H1 (cell line): ENCODE data around the gene ASAP2.

ENCODE experiments used
- CTCF ChIP-seq, 3 experiments: IDR thresholded peaks; 1 replicate in 2 of 3; 2 replicates in 1 of 3; pipeline versions ENCODE4 v1.5.1 to v1.6.1; 2011; ENCODE audit warnings: low read length in 3 of 3, mild to moderate bottlenecking in 3 of 3, inconsistent platforms in 2 of 3, low read depth in 1 of 3, moderate library complexity in 1 of 3; ENCODE audit not compliant: insufficient read depth in 1 of 3; ENCODE audit errors: control extremely low read depth in 1 of 3
- KDM1A ChIP-seq: fragments of 200-600, 300-600 bp; sonication (generic); IDR thresholded peaks from 2 replicates; pipeline ENCODE4 v1.7.1; 2016; ENCODE audit warnings: mild to moderate bottlenecking, low read length, borderline replicate concordance
- POLR2A ChIP-seq, 2 experiments: IDR thresholded peaks; 1 replicate in 1 of 2; 2 replicates in 1 of 2; pipeline ENCODE4 v1.6.1; 2011; ENCODE audit warnings: low read depth in 2 of 2, low read length in 2 of 2, mild to moderate bottlenecking in 2 of 2; ENCODE audit errors: control extremely low read depth in 1 of 2
- SP1 ChIP-seq: IDR thresholded peaks from 2 replicates; pipeline ENCODE4 v1.6.1; 2011; ENCODE audit warnings: low read depth, low read length
- SUZ12 ChIP-seq: fragments of 200-600 bp; sonication (generic); IDR thresholded peaks from 2 replicates; pipeline ENCODE4 v1.6.1; 2012; ENCODE audit warnings: mild to moderate bottlenecking, inconsistent platforms, low read length, moderate library complexity, mixed read lengths
- TAF1 ChIP-seq: IDR thresholded peaks from 2 replicates; pipeline ENCODE4 v1.6.1; 2011; ENCODE audit warnings: mild to moderate bottlenecking, low read depth, low read length
- TEAD4 ChIP-seq: IDR thresholded peaks from 2 replicates; pipeline ENCODE4 v1.6.1; 2012; ENCODE audit warnings: low read depth, low read length, inconsistent platforms, mixed read lengths
- YY1 ChIP-seq: IDR thresholded peaks from 2 replicates; pipeline ENCODE4 v1.6.1; 2011; ENCODE audit warnings: low read depth, mild to moderate bottlenecking, low read length

GRCh38 chr2:9315280-9315847 is 108.8 kb downstream of the ASAP2 start:
- no peak for TF ChIP-seq KDM1A
- TF ChIP-seq POLR2A (IDR thresholded peaks at IDR 0.05; ENCODE audit: control extremely low read depth in 1 of 2, low read depth in 2 of 2, low read length in 2 of 2): no peak
- no peak for TF ChIP-seq TEAD4
- TF ChIP-seq TAF1: no peak
- no peak for TF ChIP-seq CTCF (IDR thresholded peaks at IDR 0.05; ENCODE audit: control extremely low read depth in 1 of 3, insufficient read depth in 1 of 3, low read depth in 1 of 3, low read length in 3 of 3)
- TF ChIP-seq SUZ12: no peak
- TF ChIP-seq YY1: no peak
- TF ChIP-seq SP1: no peak
